ENCODE measurements around the gene ZNF385B.

DNA sequence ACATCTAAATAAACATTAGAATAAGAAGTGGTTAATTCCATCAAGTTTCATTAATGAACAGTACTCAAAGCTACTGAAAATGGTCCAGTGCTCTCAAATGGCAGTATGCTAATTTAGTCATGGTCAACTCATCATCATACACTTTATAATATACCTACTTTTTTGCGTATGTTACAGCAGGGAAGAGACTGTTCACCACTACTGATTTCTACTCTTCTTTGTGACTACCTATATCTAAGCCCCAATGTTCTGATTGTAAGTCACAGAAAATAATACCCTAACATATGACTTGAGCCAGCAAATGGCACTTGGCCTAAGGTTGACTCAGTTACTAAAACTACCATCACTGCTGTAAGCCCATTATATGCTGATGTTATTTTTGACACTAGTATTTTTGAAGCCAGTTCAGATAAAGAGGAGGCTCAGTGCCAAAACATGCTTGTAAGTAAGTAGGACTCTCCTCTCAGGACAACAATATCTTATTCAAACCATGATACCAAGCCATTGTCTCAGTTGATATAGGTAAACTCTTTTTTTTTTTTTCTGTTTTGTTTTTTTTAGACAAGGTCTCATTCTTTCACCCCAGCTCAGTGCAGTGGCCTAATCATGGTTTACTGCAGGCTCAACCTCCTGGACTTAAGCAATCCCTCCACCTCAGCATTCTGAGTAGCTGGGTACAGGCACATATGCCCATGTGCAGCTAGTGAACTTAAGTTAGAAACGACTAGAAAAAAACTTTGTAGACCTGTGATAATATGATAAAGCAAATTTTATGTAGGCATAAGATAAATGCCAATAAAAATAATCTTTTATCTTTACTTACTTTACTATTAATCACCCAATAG is 266.9 kb downstream of the ZNF385B start:
- TF ChIP-seq, protein P1, sequence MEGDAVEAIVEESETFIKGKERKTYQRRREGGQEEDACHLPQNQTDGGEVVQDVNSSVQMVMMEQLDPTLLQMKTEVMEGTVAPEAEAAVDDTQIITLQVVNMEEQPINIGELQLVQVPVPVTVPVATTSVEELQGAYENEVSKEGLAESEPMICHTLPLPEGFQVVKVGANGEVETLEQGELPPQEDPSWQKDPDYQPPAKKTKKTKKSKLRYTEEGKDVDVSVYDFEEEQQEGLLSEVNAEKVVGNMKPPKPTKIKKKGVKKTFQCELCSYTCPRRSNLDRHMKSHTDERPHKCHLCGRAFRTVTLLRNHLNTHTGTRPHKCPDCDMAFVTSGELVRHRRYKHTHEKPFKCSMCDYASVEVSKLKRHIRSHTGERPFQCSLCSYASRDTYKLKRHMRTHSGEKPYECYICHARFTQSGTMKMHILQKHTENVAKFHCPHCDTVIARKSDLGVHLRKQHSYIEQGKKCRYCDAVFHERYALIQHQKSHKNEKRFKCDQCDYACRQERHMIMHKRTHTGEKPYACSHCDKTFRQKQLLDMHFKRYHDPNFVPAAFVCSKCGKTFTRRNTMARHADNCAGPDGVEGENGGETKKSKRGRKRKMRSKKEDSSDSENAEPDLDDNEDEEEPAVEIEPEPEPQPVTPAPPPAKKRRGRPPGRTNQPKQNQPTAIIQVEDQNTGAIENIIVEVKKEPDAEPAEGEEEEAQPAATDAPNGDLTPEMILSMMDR (IDR thresholded peaks at IDR 0.05), result no peak
- no peak for TF ChIP-seq POLR2A (IDR thresholded peaks at IDR 0.05)

Measured in adrenal gland (tissue), 5 donors.